GM19324 (cell line): ENCODE results near the gene ACYP2.

Source experiments
- ATAC-seq: cut with Tn5 transposase; IDR thresholded peaks from one replicate; pipeline ENCODE4 v1.9.1; 2021; ENCODE audit warnings: mild to moderate bottlenecking, moderate library complexity; ENCODE audit not compliant: unreplicated experiment, low FRiP score

ACYP2 gene

GRCh38 chr2:54148391-54148790 is 33.0 kb downstream of the ACYP2 start:
- no peak for ATAC-seq

GRCh38 chr2:54149638-54150441 is 34.4 kb downstream of the ACYP2 start:
- no peak for ATAC-seq

DNA sequence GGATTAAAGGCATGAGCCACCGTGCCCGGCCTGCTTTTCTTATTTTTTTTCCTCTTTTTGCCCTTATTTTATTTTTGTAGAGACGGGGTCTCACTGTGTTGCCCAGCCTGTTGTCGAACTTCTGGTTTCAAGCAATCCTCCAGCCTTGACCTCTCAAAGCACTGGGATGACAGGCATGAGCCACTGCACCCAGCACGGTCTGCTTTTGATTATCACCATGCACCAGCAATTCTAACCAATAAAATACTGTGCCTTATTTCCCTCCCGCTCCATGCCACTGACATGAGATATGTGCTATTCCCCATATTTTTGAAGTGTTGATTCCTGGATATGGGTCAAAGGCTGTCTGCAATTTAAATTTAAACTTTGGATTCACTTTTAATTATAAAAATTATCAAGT is 42.9 kb downstream of the ACYP2 start:
- ATAC-seq = no peak

DNA sequence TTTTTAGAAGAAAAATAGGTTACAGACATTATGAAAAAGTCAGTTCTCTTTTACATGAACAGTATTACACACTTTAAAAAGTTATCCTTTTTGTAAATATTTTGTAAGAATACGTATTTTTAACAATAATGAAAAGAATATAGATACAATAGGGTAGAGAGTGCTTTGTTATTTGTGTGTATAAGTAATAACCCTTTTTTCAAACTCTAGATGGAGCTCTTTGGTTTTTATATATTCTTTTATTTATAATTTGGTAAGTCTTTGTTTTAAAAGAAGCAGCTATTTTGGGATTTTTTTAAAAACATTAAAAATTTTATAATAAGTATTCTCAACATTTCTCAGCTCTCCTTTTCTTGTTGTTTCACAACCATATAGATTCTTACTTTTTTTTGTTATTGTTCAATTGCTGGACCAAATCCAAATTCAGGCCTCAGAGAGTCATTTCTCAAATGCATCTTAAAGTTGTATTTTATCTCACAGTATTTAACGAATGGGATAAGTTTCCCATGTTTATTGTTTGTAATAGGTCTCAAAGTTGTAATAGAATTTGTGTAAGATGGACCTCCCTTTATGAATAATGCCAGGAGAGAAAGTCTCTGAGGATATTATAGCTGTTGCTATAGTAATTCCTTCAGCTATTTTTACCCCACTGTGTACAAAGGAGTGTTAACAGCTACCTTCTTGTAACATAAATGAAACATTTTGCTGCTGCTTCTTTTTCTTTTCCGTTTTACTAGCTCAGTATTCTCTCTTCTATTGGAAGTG is 46.4 kb downstream of the ACYP2 start:
- no peak for ATAC-seq

- ATAC-seq = no peak
Observed at GRCh38 chr2:54164106-54164505, 48.7 kb downstream of the ACYP2 start.

GRCh38 chr2:54166121-54166773 is 50.8 kb downstream of the ACYP2 start:
- ATAC-seq = no peak

GRCh38 chr2:54176577-54176976 is 61.2 kb downstream of the ACYP2 start:
- ATAC-seq = no peak

- no peak for ATAC-seq
Observed at GRCh38 chr2:54183281-54183680, 67.9 kb downstream of the ACYP2 start.

DNA sequence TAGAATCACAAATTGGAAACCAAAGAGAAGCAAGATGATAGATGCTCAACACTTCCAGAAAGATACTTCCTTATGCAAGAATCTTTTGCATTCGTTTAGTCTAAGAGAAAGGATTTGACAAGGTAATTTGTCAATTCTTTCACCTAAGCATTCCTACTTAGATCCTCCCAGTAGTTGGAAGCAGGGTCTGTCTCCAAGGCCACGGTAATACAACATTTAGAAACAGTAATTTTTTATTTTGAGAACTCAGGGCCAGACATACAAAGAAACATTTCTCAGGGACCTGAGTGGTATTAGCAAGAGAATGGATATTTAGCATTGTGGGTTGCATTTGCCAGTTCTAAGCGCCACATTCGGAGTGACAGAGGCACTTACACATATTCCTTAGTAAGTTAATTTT is 68.6 kb downstream of the ACYP2 start:
- no peak for ATAC-seq

GRCh38 chr2:54185105-54185504 is 69.7 kb downstream of the ACYP2 start:
- no peak for ATAC-seq

DNA sequence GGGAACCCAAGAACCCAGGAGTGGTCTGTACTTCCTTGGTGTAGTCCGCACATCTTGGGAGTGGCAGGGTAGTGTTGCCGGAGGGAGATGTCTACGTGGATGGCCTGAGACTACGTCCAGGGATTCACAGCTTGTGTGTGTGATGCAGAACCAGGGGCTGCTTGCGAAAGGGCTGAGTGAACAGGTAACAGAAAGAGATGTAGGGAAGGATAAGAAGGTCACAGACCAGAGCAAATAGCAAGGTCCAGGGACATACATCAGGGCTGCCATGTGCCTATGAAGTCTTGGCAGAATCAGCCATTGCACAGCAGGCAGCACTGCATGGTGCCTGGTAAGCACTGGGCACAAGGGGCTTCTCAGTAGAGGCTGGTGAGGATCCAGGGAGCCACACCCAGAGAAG is 71.9 kb downstream of the ACYP2 start:
- no peak for ATAC-seq

DNA sequence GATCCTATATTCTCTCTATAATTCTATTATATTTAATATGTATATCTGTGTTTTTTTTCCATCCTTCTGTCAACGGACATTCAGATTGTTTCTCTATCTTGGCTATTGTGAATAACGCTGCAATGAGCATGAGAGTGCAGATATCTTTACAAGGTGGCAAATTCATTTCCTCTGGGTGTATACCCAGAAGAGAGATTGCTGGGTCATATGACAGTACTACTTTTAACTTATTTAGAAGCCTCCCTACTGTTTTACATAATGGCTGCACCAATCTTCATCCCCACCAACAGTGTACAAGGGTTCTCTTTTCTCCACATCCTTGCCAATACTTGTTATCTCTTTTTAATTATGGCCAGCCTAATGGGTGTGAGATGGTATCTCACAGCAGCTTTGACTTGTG is 74.1 kb downstream of the ACYP2 start:
- no peak for ATAC-seq

- ATAC-seq = no peak
Observed at GRCh38 chr2:54191361-54192135, 76.1 kb downstream of the ACYP2 start.

- no peak for ATAC-seq
Observed at GRCh38 chr2:54194761-54195750, 79.6 kb downstream of the ACYP2 start.

- ATAC-seq = no peak
Observed at GRCh38 chr2:54196646-54197045, 81.2 kb downstream of the ACYP2 start.

DNA sequence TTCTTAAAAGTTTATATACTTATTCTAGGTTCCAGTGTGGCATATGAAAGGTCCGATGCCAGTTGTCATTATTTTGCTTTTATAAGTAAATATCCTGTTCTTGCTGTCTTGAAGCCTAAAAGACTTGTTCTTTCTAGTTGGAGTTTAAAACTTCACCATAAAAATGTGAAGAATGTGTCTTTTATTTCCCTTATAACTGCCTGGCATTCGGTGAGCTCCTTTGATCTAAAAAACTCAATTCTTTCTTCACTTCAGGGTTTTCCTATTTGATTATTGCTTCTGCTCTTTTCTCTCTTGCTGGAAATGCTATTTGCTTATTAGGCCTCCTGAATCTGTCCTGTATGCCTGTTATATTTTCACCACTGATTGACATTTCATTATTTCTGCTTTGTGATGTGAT is 89.1 kb downstream of the ACYP2 start:
- ATAC-seq = no peak

GRCh38 chr2:54206596-54206995 is 91.2 kb downstream of the ACYP2 start:
- ATAC-seq = no peak

DNA sequence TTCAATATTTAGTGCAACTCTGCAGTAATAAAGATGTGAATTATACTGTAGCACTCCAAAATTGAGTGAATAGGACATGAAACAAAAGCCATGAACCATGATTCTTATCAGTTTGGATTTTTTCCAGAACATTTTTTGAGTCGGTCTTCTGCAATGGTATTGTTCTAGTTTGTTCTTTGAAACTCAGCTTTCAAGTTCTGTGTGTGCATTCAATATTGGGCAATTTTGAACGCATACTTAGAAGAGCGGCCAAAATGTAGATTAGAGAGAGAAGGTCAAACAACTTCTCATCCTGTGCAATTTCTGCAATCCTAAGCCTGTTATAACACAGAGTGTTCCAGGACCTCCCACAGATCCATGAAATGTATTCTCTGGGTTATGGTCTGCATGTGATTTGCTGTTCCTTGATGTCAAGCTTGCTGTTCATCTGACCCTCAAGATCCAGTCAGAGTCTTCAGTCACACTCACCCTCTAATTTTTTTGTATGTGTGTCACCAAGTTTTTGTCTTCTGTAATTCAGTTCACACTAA is 92.3 kb downstream of the ACYP2 start:
- ATAC-seq = no peak
